Uterus (tissue), 4 donors: Measurements from ENCODE around the gene CCDC74A. TPM values are rescaled to one million over a fixed set of nuclear protein-coding genes. Genes with fewer than 3 reads are reported as not detected.
"Not testable (repeated sequence)": the region's sequence is repeated elsewhere in the genome, so short reads cannot be mapped to it uniquely, and the experiment has no call there.

ENCODE experiments used
- DNase-seq, 2 donors: peaks; one replicate each; pipeline ENCODE4 v3.0.0-alpha.2; 2019 to 2020
- H3K27ac ChIP-seq, 2 donors: fragments of 200-600 bp; sonication (generic); 1 replicate in 1 of 2; 2 replicates in 1 of 2; pipeline ENCODE4 v1.5.1; 2016 to 2018
- H3K27me3 ChIP-seq, 2 donors: fragments of 200-600 bp; sonication (generic); one replicate each; pipeline ENCODE4 v1.5.1; 2018 to 2019; ENCODE audit warnings: control low read depth in 1 of 2
- H3K36me3 ChIP-seq, 2 donors: fragments of 200-600 bp; sonication (generic); one replicate each; pipeline ENCODE4 v1.5.1; 2019; ENCODE audit warnings: control low read depth in 1 of 2
- H3K4me1 ChIP-seq, 2 donors: fragments of 200-600 bp; sonication (generic); one replicate each; pipeline ENCODE4 v1.5.1; 2018 to 2019; ENCODE audit warnings: control low read depth in 1 of 2
- H3K4me3 ChIP-seq, 2 donors: fragments of 200-600 bp; sonication (generic); 1 replicate in 1 of 2; 2 replicates in 1 of 2; pipeline ENCODE4 v1.5.1; 2018 to 2019; ENCODE audit warnings: mild to moderate bottlenecking in 1 of 2
- H3K9me3 ChIP-seq, 2 donors: fragments of 200-600 bp; sonication (generic); one replicate each; pipeline ENCODE4 v1.5.1; 2019; ENCODE audit warnings: control low read depth in 1 of 2
- CTCF ChIP-seq, 4 experiments: fragments of 200-600 bp in 2 of 4; fragments of 450-650 bp in 2 of 4; sonication (generic) in 2 of 4; IDR thresholded peaks; one replicate each; pipeline ENCODE4 v1.5.1; 2016 to 2019; ENCODE audit warnings: antibody characterized with exemption in 4 of 4, mild to moderate bottlenecking in 2 of 4, moderate library complexity in 1 of 4
- POLR2A ChIP-seq, 2 donors: fragments of 450-650 bp; IDR thresholded peaks; one replicate each; pipeline ENCODE4 v1.6.1; 2016; ENCODE audit warnings: antibody characterized with exemption in 2 of 2, mild to moderate bottlenecking in 1 of 2, moderate library complexity in 1 of 2
- intact Hi-C: fragments of 100-400 bp; cut with DNase I; formaldehyde crosslinking; loops from one replicate; pipeline ENCODE4 v1.15.1; 2023; ENCODE audit warnings: low total_unique reads
- total RNA-seq, 4 donors: library from RNA; depleted of rRNA in 3 of 4; stranded (reverse); fragments of >200 nt in 3 of 4; gene quantifications; one replicate each; pipeline versions ENCODE4 v1.1.0 to v1.2.4, GENCODE V29; 2014 to 2023
- donor health status: DM: yes; HTN: yes; CAD: no.

The CCDC74A gene
- total RNA-seq, 4 donors from 2014 or later, result 0.29 to 17.5 (median 11.2) TPM; not detected in 1

- H3K9me3 ChIP-seq, H3K27me3 ChIP-seq, H3K4me1 ChIP-seq, H3K36me3 ChIP-seq, H3K4me3 ChIP-seq, intact Hi-C loops, DNase-seq, H3K27ac ChIP-seq: not testable (repeated sequence)
Observed at GRCh38 chr2:131533609-131534316, 6.1 kb downstream of the CCDC74A start.

- H3K27ac ChIP-seq, DNase-seq, H3K27me3 ChIP-seq, H3K9me3 ChIP-seq, H3K4me1 ChIP-seq, H3K36me3 ChIP-seq, intact Hi-C loops, H3K4me3 ChIP-seq: not testable (repeated sequence)
Observed at GRCh38 chr2:131534317-131534672, 6.6 kb downstream of the CCDC74A start.

GRCh38 chr2:131534965-131535364 lies 7.3 kb downstream of the CCDC74A start:
- intact Hi-C loops, result not testable (repeated sequence)

GRCh38 chr2:131535526-131535925 lies 7.8 kb downstream of the CCDC74A start:
- no peak for DNase-seq
- Histone ChIP-seq H3K4me1 (no peaks in the 10 kb centered on the region), H3K27ac (no peak overlapping the region), H3K27me3 (no peaks in the 10 kb centered on the region), H3K4me3 (no peak overlapping the region), H3K9me3 (no peaks in the 10 kb centered on the region), H3K36me3 (no peaks in the 10 kb centered on the region)
- TF ChIP-seq POLR2A (IDR thresholded peaks at IDR 0.05) (no peak), CTCF (IDR thresholded peaks at IDR 0.05) (no peak)
- intact Hi-C loops, result no loop called here

More at GRCh38 chr2:131534965-131535364, 7.3 kb downstream of the CCDC74A start:
- not testable (repeated sequence) for H3K4me3 ChIP-seq, DNase-seq, H3K27me3 ChIP-seq, H3K36me3 ChIP-seq, H3K27ac ChIP-seq, H3K9me3 ChIP-seq, H3K4me1 ChIP-seq

GRCh38 chr2:131535951-131536826 lies 8.5 kb downstream of the CCDC74A start:
- DNase-seq, H3K4me3 ChIP-seq, intact Hi-C loops, H3K27ac ChIP-seq, H3K9me3 ChIP-seq, H3K36me3 ChIP-seq, H3K27me3 ChIP-seq, H3K4me1 ChIP-seq: not testable (repeated sequence)

GRCh38 chr2:131536841-131537240 lies 9.2 kb downstream of the CCDC74A start:
- intact Hi-C loops, H3K9me3 ChIP-seq, DNase-seq, H3K4me1 ChIP-seq, H3K27me3 ChIP-seq, H3K4me3 ChIP-seq, H3K27ac ChIP-seq, H3K36me3 ChIP-seq: not testable (repeated sequence)

- H3K4me3 ChIP-seq, DNase-seq, H3K4me1 ChIP-seq, H3K27me3 ChIP-seq, H3K36me3 ChIP-seq, H3K9me3 ChIP-seq, intact Hi-C loops, H3K27ac ChIP-seq: not testable (repeated sequence)
Observed at GRCh38 chr2:131538856-131539255, 11.2 kb downstream of the CCDC74A start.
